Neural progenitor cell (in vitro differentiated cells): ENCODE measurements around the gene COMTD1.

ENCODE experiments used
- CTCF ChIP-seq: fragments of 200-600 bp; sonication (generic); IDR thresholded peaks from 2 replicates; pipeline ENCODE4 v1.5.1; 2017; ENCODE audit warnings: antibody characterized with exemption, mild to moderate bottlenecking
- EZH2 ChIP-seq: fragments of 200-600 bp; sonication (generic); IDR thresholded peaks from 2 replicates; pipeline ENCODE4 v1.6.1; 2017; ENCODE audit warnings: antibody characterized with exemption, mild to moderate bottlenecking, moderate library complexity
- EZH2phosphoT487 ChIP-seq: fragments of 200-600 bp; sonication (generic); IDR thresholded peaks from 2 replicates; pipeline ENCODE4 v1.6.1; 2017; ENCODE audit warnings: antibody characterized with exemption

GRCh38 chr10:75191821-75192568 lies 43.8 kb downstream of the COMTD1 start:
- TF ChIP-seq CTCF = no peak
- no peak for TF ChIP-seq EZH2
- TF ChIP-seq EZH2phosphoT487 = no peak
